IMR-90 (cell line): Measurements from ENCODE around the gene RFTN1. TPM values are rescaled to one million over a fixed set of nuclear protein-coding genes. Genes with fewer than 3 reads are reported as not detected.

Experiments
- ATAC-seq: fragments of 200-7000 bp; cut with Tn5 transposase; 2 replicates; pipeline ENCODE4 v1.9.1; 2020; ENCODE audit warnings: low read depth, mild to moderate bottlenecking, moderate library complexity
- BruUV-seq: library from RNA; stranded (reverse); fragments of 400-500 nt; replicated peaks from 2 replicates; lab custom pipeline; 2021; lab: Mats Ljungman, UMichigan
- CTCF ChIA-PET: fragments of 300-600 bp; formaldehyde crosslinking; extraction: SDS; loops from one replicate; lab custom pipeline; 2021; ENCODE audit warnings: antibody characterized with exemption; lab: Yijun Ruan, JAX
- POLR2A ChIA-PET: fragments of 300-600 bp; sonication (Branson Sonifier 250); formaldehyde crosslinking; loops from one replicate; lab custom pipeline; 2022; ENCODE audit warnings: antibody characterized with exemption; ENCODE audit not compliant: unreplicated experiment; lab: Charles Lee
- DNase-seq: peaks from one replicate; pipeline ENCODE4 v3.0.0; 2013
- H2AFZ ChIP-seq: replicated peaks from 2 replicates; pipeline ENCODE3; 2013; ENCODE audit warnings: low read length, mild to moderate bottlenecking; ENCODE audit not compliant: poor library complexity
- H2AK5ac ChIP-seq: 2 replicates; pipeline ENCODE4 v1.6.1; 2013; ENCODE audit warnings: low read depth, low read length, inconsistent platforms
- H2AK9ac ChIP-seq: replicated peaks from 2 replicates; pipeline ENCODE3; 2013; ENCODE audit warnings: mild to moderate bottlenecking, low read depth, low read length, moderate library complexity; ENCODE audit not compliant: poor library complexity
- H2BK120ac ChIP-seq: 2 replicates; pipeline ENCODE4 v1.6.1; 2013; ENCODE audit warnings: low read depth, low read length, inconsistent platforms
- H2BK15ac ChIP-seq: 3 replicates; pipeline ENCODE4 v1.6.1; 2013; ENCODE audit warnings: low read depth, low read length, inconsistent platforms
- H2BK20ac ChIP-seq: 2 replicates; pipeline ENCODE4 v1.6.1; 2013; ENCODE audit warnings: low read depth, mild to moderate bottlenecking, inconsistent platforms, low read length, moderate library complexity
- H2BK5ac ChIP-seq: 2 replicates; pipeline ENCODE4 v1.6.1; 2013; ENCODE audit warnings: mild to moderate bottlenecking, low read depth, low read length, inconsistent platforms; ENCODE audit not compliant: poor library complexity, severe bottlenecking
- H3K14ac ChIP-seq: replicated peaks from 2 replicates; pipeline ENCODE4 v1.6.1; 2013; ENCODE audit warnings: low read depth, low read length, inconsistent platforms
- H3K18ac ChIP-seq: 2 replicates; pipeline ENCODE4 v1.6.1; 2013; ENCODE audit warnings: low read depth, low read length, control low read depth
- H3K23ac ChIP-seq: 2 replicates; pipeline ENCODE4 v1.6.1; 2013; ENCODE audit warnings: low read depth, low read length, inconsistent platforms
- H3K27ac ChIP-seq: 2 replicates; pipeline ENCODE4 v1.5.1; 2013; ENCODE audit warnings: mild to moderate bottlenecking, control low read depth, low read length; ENCODE audit not compliant: insufficient read depth
- H3K27me3 ChIP-seq: 2 replicates; pipeline ENCODE4 v1.6.1; 2013; ENCODE audit warnings: low read length; ENCODE audit not compliant: control insufficient read depth, insufficient read depth
- H3K36me3 ChIP-seq: 2 replicates; pipeline ENCODE4 v1.6.1; 2013; ENCODE audit warnings: low read length, mixed read lengths; ENCODE audit not compliant: control insufficient read depth, insufficient read depth
- H3K4ac ChIP-seq: 2 replicates; pipeline ENCODE4 v1.6.1; 2013; ENCODE audit warnings: low read depth, low read length, inconsistent platforms
- H3K4me1 ChIP-seq: 2 replicates; pipeline ENCODE4 v1.6.1; 2013; ENCODE audit warnings: low read length, mixed read lengths; ENCODE audit not compliant: control insufficient read depth, insufficient read depth
- H3K4me2 ChIP-seq: 2 replicates; pipeline ENCODE4 v1.6.1; 2013; ENCODE audit warnings: low read depth, mild to moderate bottlenecking, control low read depth, low read length, moderate library complexity
- H3K4me3 ChIP-seq: 2 replicates; pipeline ENCODE4 v1.5.1; 2013; ENCODE audit warnings: low read depth, mild to moderate bottlenecking, control low read depth, low read length, moderate library complexity; ENCODE audit not compliant: insufficient read depth
- H3K56ac ChIP-seq: 2 replicates; pipeline ENCODE4 v1.6.1; 2013; ENCODE audit warnings: low read length, inconsistent platforms; ENCODE audit not compliant: insufficient read depth; ENCODE audit errors: extremely low read depth
- H3K79me1 ChIP-seq, 2 experiments: 2 replicates each; pipeline ENCODE4 v1.6.1; 2013; ENCODE audit warnings: low read length in 2 of 2, inconsistent platforms in 1 of 2, low read depth in 1 of 2
- H3K9ac ChIP-seq: 2 replicates; pipeline ENCODE4 v1.6.1; 2013; ENCODE audit warnings: low read depth, low read length, control low read depth
- H3K9me1 ChIP-seq: 2 replicates; pipeline ENCODE4 v1.6.1; 2013; ENCODE audit warnings: low read length, inconsistent platforms; ENCODE audit not compliant: insufficient read depth
- H3K9me3 ChIP-seq: 2 replicates; pipeline ENCODE4 v1.6.1; 2013; ENCODE audit warnings: low read length; ENCODE audit not compliant: control insufficient read depth, insufficient read depth
- H4K20me1 ChIP-seq: 2 replicates; pipeline ENCODE4 v1.6.1; 2013; ENCODE audit warnings: low read length, inconsistent platforms; ENCODE audit not compliant: insufficient read depth
- H4K5ac ChIP-seq: 2 replicates; pipeline ENCODE4 v1.6.1; 2013; ENCODE audit warnings: mild to moderate bottlenecking, low read depth, low read length, control low read depth
- H4K8ac ChIP-seq, 2 experiments: 2 replicates each; pipeline ENCODE4 v1.6.1; 2013; ENCODE audit warnings: low read depth in 2 of 2, low read length in 2 of 2, control low read depth in 1 of 2, inconsistent platforms in 1 of 2
- H4K91ac ChIP-seq: 2 replicates; pipeline ENCODE4 v1.6.1; 2013; ENCODE audit warnings: low read depth, low read length, inconsistent platforms; ENCODE audit not compliant: insufficient read depth
- BHLHE40 ChIP-seq: fragments of 150-350 bp; IDR thresholded peaks from 2 replicates; pipeline ENCODE4 v1.6.1; 2016; ENCODE audit warnings: mild to moderate bottlenecking, low read depth, low read length
- CEBPB ChIP-seq: IDR thresholded peaks from 2 replicates; pipeline ENCODE4 v1.6.1; 2012; ENCODE audit warnings: low read depth, low read length, improper control_type of control experiment
- CHD1 ChIP-seq: IDR thresholded peaks from 2 replicates; pipeline ENCODE4 v1.6.1; 2012; ENCODE audit warnings: low read depth, low read length, improper control_type of control experiment
- MAFK ChIP-seq: IDR thresholded peaks from 2 replicates; pipeline ENCODE4 v1.6.1; 2012; ENCODE audit warnings: low read depth, low read length, improper control_type of control experiment
- NFE2L2 ChIP-seq: fragments of 150-350 bp; IDR thresholded peaks from 2 replicates; pipeline ENCODE4 v1.6.1; 2016; ENCODE audit warnings: low read depth, mild to moderate bottlenecking, low read length
- POLR2A ChIP-seq: IDR thresholded peaks from 2 replicates; pipeline ENCODE4 v1.6.1; 2012; ENCODE audit warnings: mild to moderate bottlenecking, low read depth, low read length
- RCOR1 ChIP-seq: IDR thresholded peaks from 2 replicates; pipeline ENCODE4 v1.6.1; 2012; ENCODE audit warnings: mild to moderate bottlenecking, low read length, improper control_type of control experiment; ENCODE audit not compliant: insufficient replicate concordance
- WGBS, 2 experiments: methylation state at CpG; one replicate each; pipeline versions ENCODE4 v1.1.5 to v1.1.7; 2013; ENCODE audit warnings: missing lambda C conversion rate in 2 of 2; ENCODE audit not compliant: insufficient read length in 1 of 2; ENCODE audit errors: extremely low coverage in 2 of 2; 5-methylcytosine and 5-hydroxymethylcytosine counted together
- dilution Hi-C: fragments of 300-500 bp; cut with HindIII; formaldehyde crosslinking; loops from one replicate; pipeline ENCODE4 v1.14.3; 2018; ENCODE audit warnings: low sequenced_read_pairs; ENCODE audit not compliant: unreplicated experiment
- in situ Hi-C: fragments of 300-500 bp; cut with MboI; formaldehyde crosslinking; loops from 3 replicates; pipeline ENCODE4 v1.14.3; 2019; ENCODE audit warnings: low sequenced_read_pairs, inconsistent platforms, mixed read lengths
- intact Hi-C: fragments of 100-400 bp; cut with micrococcal nuclease; formaldehyde crosslinking; loops from 2 replicates; pipeline ENCODE4 v1.10.0; 2022
- polyA plus RNA-seq, 3 experiments: library from polyadenylated mRNA; depleted of rRNA; stranded (reverse); fragments of >200 nt; gene quantifications; 2 replicates each; pipeline ENCODE4 v1.2.3, GENCODE V29; 2012; ENCODE audit warnings: low replicate concordance in 1 of 3
- total RNA-seq: library from RNA; depleted of rRNA; stranded (reverse); fragments of >200 nt; gene quantifications from 2 replicates; pipeline ENCODE4 v1.2.3, GENCODE V29; 2012

Gene RFTN1
- total and polyA plus RNA-seq, 2 of the 4 experiments (the other 2 are of a cell fraction): 45.0 to 52.0 TPM

DNA sequence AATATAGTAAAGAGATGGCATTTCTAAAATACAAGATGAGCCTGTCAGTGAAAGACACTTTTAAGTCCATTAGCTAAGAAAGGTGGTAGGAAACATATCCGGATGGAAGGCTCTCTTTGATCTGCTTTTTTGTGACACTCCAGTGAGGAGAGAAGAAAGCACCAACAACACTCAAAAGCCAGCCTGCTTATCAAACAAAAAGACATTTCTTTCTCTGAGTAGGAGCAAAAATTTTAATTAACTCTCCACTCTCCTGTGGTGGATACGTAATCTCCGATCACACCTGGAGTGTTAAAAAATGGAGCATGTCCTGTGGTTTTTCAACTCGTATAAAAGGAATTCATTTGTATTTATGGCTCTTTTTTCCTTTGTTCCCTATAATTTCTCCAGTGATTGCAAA, 183.1 kb downstream of the RFTN1 start:
- Histone ChIP-seq H4K20me1 (no peaks in the 10 kb centered on the region; the same call in 1 of the 2 replicates), H4K91ac (no peak overlapping the region), H3K79me1 (peaks cover 17 to 49% of the 10 kb centered on the region in 2 experiments), H2BK20ac (no peak overlapping the region), H4K8ac (no peak overlapping the region), H3K27ac (no peak overlapping the region), H3K14ac (no peak overlapping the region), H2BK5ac (no peak overlapping the region), H3K23ac (no peak overlapping the region), H3K9me3 (peaks cover 6% of the 10 kb centered on the region), H2BK120ac (no peak overlapping the region), H2BK15ac (no peak overlapping the region), H3K9ac (no peak overlapping the region), H3K4me3 (no peak overlapping the region), H2AFZ (no peak overlapping the region), H3K4me2 (no peak overlapping the region), H3K4me1 (peaks cover 3% of the 10 kb centered on the region; the same call in 1 of the 2 replicates), H3K56ac (no peak overlapping the region), H3K9me1 (peaks cover 9% of the 10 kb centered on the region), H4K5ac (no peak overlapping the region), H3K27me3 (no peaks in the 10 kb centered on the region), H3K18ac (no peak overlapping the region), H2AK5ac (no peak overlapping the region), H3K36me3 (peaks cover 27% of the 10 kb centered on the region), H3K4ac (no peak overlapping the region), H2AK9ac (no peak overlapping the region)
- TF ChIP-seq NFE2L2 (no peak), BHLHE40 (no peak), RCOR1 (no peak), CEBPB (no peak), POLR2A (no peak), MAFK (no peak), CHD1 (no peak)
- DNase-seq (no peak), ATAC-seq (no peak)
- in situ Hi-C loops (no loop called here), intact Hi-C loops (no loop called here), dilution Hi-C loops (no loop called here)
- BruUV-seq: no TSS peak
- ChIA-PET CTCF (no interaction called here), POLR2A (no interaction called here)
- WGBS, 2 experiments: no CpG with 5 or more reads among the region's 4 CpGs
